Endothelial cell of umbilical vein (primary cell): ENCODE data around the gene TTN. TPM values are rescaled to one million over a fixed set of nuclear protein-coding genes. Genes with fewer than 3 reads are reported as not detected.

Experiments used
- BruUV-seq: library from RNA; stranded (reverse); fragments of 400-500 nt; replicated peaks from 2 replicates; lab custom pipeline; 2021; lab: Mats Ljungman, UMichigan
- CTCF ChIA-PET: fragments of 300-600, 350-600 bp; sonication (Branson Sonifier 250); formaldehyde crosslinking; loops from one replicate; lab custom pipeline; 2021; ENCODE audit warnings: antibody characterized with exemption, inconsistent platforms; lab: Charles Lee
- POLR2A ChIA-PET: fragments of 300-600, 350-600 bp; sonication (Branson Sonifier 250); formaldehyde crosslinking; loops from one replicate; lab custom pipeline; 2021; ENCODE audit warnings: antibody characterized with exemption, inconsistent platforms; lab: Charles Lee
- DNase-seq: peaks from one replicate; pipeline ENCODE4 v3.0.0-alpha.2; 2011; ENCODE audit warnings: low read depth, low spot score
- FAIRE-seq: peaks from 2 replicates; lab custom pipeline; 2011; peaks lifted over from hg19 to GRCh38; lab: Jason Lieb, UNC
- H2AFZ ChIP-seq: 2 replicates; pipeline ENCODE4 v1.6.0; 2012; ENCODE audit warnings: low read depth, low read length, control low read depth, inconsistent platforms
- H3K27ac ChIP-seq: 2 replicates; pipeline ENCODE4 v1.5.1; 2011; ENCODE audit warnings: low read depth, mild to moderate bottlenecking, control low read depth, low read length, moderate library complexity; ENCODE audit not compliant: insufficient read depth
- H3K27me3 ChIP-seq, 2 experiments: 2 replicates each; pipeline versions ENCODE4 v1.6.0 to v1.6.1; 2011; ENCODE audit warnings: low read length in 2 of 2, mixed read lengths in 1 of 2; ENCODE audit not compliant: control insufficient read depth in 2 of 2, insufficient read depth in 2 of 2
- H3K36me3 ChIP-seq, 2 experiments: 2 replicates in 1 of 2; 3 replicates in 1 of 2; pipeline ENCODE4 v1.5.1; 2011; ENCODE audit warnings: low read length in 2 of 2, mild to moderate bottlenecking in 1 of 2, moderate library complexity in 1 of 2; ENCODE audit not compliant: control insufficient read depth in 2 of 2, insufficient read depth in 2 of 2; ENCODE audit errors: extremely low read depth in 1 of 2
- H3K4me1 ChIP-seq: 3 replicates; pipeline ENCODE4 v1.5.1; 2011; ENCODE audit warnings: mild to moderate bottlenecking, low read length; ENCODE audit not compliant: control insufficient read depth, insufficient read depth; ENCODE audit errors: extremely low read depth
- H3K4me2 ChIP-seq: 2 replicates; pipeline ENCODE4 v1.6.1; 2011; ENCODE audit warnings: low read length, control low read depth, mixed read lengths; ENCODE audit not compliant: insufficient read depth
- H3K4me3 ChIP-seq, 3 experiments: fragments of 200-600 bp in 1 of 3; sonication (generic), shearing (Covaris generic) in 1 of 3; replicated peaks in 1 of 3; 2 replicates each; pipeline ENCODE4 v1.5.1; 2011 to 2016; ENCODE audit warnings: control low read depth in 3 of 3, low read length in 3 of 3, mild to moderate bottlenecking in 2 of 3, inconsistent platforms in 1 of 3, low read depth in 1 of 3, moderate library complexity in 1 of 3; ENCODE audit not compliant: insufficient read depth in 1 of 3
- H3K79me2 ChIP-seq: 2 replicates; pipeline ENCODE4 v1.6.0; 2012; ENCODE audit warnings: low read length, inconsistent platforms; ENCODE audit not compliant: control insufficient read depth, insufficient read depth
- H3K9ac ChIP-seq: replicated peaks from 2 replicates; pipeline ENCODE3; 2011; ENCODE audit warnings: low read length, control low read depth; ENCODE audit not compliant: insufficient read depth; ENCODE audit errors: extremely low read depth
- H3K9me1 ChIP-seq: replicated peaks from 3 replicates; pipeline ENCODE4 v1.6.0; 2011; ENCODE audit warnings: mild to moderate bottlenecking, low read length; ENCODE audit not compliant: control insufficient read depth, insufficient read depth; ENCODE audit errors: extremely low read depth
- H3K9me3 ChIP-seq: replicated peaks from 2 replicates; pipeline ENCODE4 v1.5.1; 2012; ENCODE audit warnings: low read length, inconsistent platforms; ENCODE audit not compliant: control insufficient read depth, insufficient read depth
- H4K20me1 ChIP-seq: replicated peaks from 2 replicates; pipeline ENCODE3; 2011; ENCODE audit warnings: mild to moderate bottlenecking, low read length; ENCODE audit not compliant: control insufficient read depth, insufficient read depth; ENCODE audit errors: extremely low read depth
- EZH2 ChIP-seq: IDR thresholded peaks from 2 replicates; pipeline ENCODE4 v1.6.1; 2012; ENCODE audit warnings: borderline replicate concordance, low read depth, mild to moderate bottlenecking, moderate library complexity, low read length, inconsistent platforms; ENCODE audit not compliant: severe bottlenecking
- FOS ChIP-seq: IDR thresholded peaks from 2 replicates; pipeline ENCODE4 v1.6.1; 2011; ENCODE audit warnings: mild to moderate bottlenecking, low read length, moderate library complexity, borderline replicate concordance; ENCODE audit not compliant: insufficient read depth
- JUN ChIP-seq: IDR thresholded peaks from 2 replicates; pipeline ENCODE4 v1.6.1; 2011; ENCODE audit warnings: borderline replicate concordance, low read depth; ENCODE audit not compliant: insufficient read length, insufficient read depth
- MYC ChIP-seq: IDR thresholded peaks from one replicate; pipeline ENCODE4 v1.6.1; 2011; ENCODE audit warnings: mild to moderate bottlenecking, low read depth, low read length
- POLR2A ChIP-seq: IDR thresholded peaks from 2 replicates; pipeline ENCODE4 v1.6.1; 2012; ENCODE audit warnings: low read depth, mild to moderate bottlenecking, control low read depth, low read length
- dilution Hi-C: fragments of 300-500 bp; cut with MboI; formaldehyde crosslinking; loops from one replicate; pipeline ENCODE4 v1.15.0; 2019; ENCODE audit warnings: low sequenced_read_pairs; ENCODE audit not compliant: extremely low pct_ligation_motif_present
- intact Hi-C: fragments of 100-400 bp; cut with micrococcal nuclease; formaldehyde crosslinking; loops from one replicate; pipeline ENCODE4 v1.10.0; 2022
- polyA plus RNA-seq, 4 experiments: library from polyadenylated mRNA; depleted of rRNA in 3 of 4; stranded (reverse) in 3 of 4; unstranded in 1 of 4; fragments of >200 nt; gene quantifications; 2 replicates each; pipeline versions ENCODE4 v1.2.1 to v1.2.3, GENCODE V29; 2011 to 2012; ENCODE audit warnings: missing spikeins in 1 of 4
- total RNA-seq: library from RNA; stranded (reverse); gene quantifications from 2 replicates; pipeline ENCODE4 v1.2.3, GENCODE V29; 2021
- TF ChIP-seq, protein P1 (sequence below): IDR thresholded peaks from 2 replicates; pipeline ENCODE4 v1.6.1; 2011; ENCODE audit not compliant: insufficient read depth, insufficient read length

TTN gene
- total and polyA plus RNA-seq, 2 donors (not counting 3 experiments of a cell fraction or from before 2014, with no cell fraction given): 0.11 to 0.49 TPM

GRCh38 chr2:178496049-178496448, 311.2 kb downstream of the TTN start:
- H3K4me2 ChIP-seq: no peak overlapping the region
- no peaks in the 10 kb centered on the region for H4K20me1 ChIP-seq
- H3K4me1 ChIP-seq: no peaks in the 10 kb centered on the region
- no peaks in the 10 kb centered on the region for H3K9me3 ChIP-seq
- no peak overlapping the region for H3K27ac ChIP-seq
- no peaks in the 10 kb centered on the region for H3K27me3 ChIP-seq
- ChIA-PET POLR2A (no interaction called here), CTCF (interaction anchor here (1.3 kb wide), 1 partner anchor 10 kb away, joined by 3 read pairs; no protein-coding TSS in a partner anchor)
- no peak for TF ChIP-seq MYC
- TF ChIP-seq POLR2A: no peak
- FAIRE-seq: no peak
- intact Hi-C loops (no loop called here), dilution Hi-C loops (no loop called here)
- peaks cover 14 to 24% of the 10 kb centered on the region in 2 experiments for H3K36me3 ChIP-seq
- H3K9ac ChIP-seq: no peak overlapping the region
- BruUV-seq: no TSS peak
- no peak overlapping the region for H2AFZ ChIP-seq
- H3K4me3 ChIP-seq: no peak overlapping the region
- H3K79me2 ChIP-seq: no peaks in the 10 kb centered on the region
- DNase-seq: no peak
- H3K9me1 ChIP-seq: no peaks in the 10 kb centered on the region

GRCh38 chr2:178491612-178492011, 315.6 kb downstream of the TTN start:
- POLR2A ChIA-PET: no interaction called here
- dilution Hi-C loops: no loop called here
- H2AFZ ChIP-seq: no peak overlapping the region
- peaks cover 9 to 18% of the 10 kb centered on the region in 2 experiments for H3K36me3 ChIP-seq
- DNase-seq (no peak), FAIRE-seq (no peak)
- H3K27ac ChIP-seq: no peak overlapping the region
- H3K27me3 ChIP-seq: no peaks in the 10 kb centered on the region
- no peak overlapping the region for H3K4me2 ChIP-seq
- H3K9me1 ChIP-seq: no peaks in the 10 kb centered on the region
- CTCF ChIA-PET: interaction anchor here (1.2 to 1.5 kb wide), 2 partner anchors 26 to 360 kb away, joined by 3 to 4 read pairs; no protein-coding TSS in a partner anchor
- H3K9ac ChIP-seq: no peak overlapping the region
- no peaks in the 10 kb centered on the region for H3K4me1 ChIP-seq
- TF ChIP-seq, protein P1, sequence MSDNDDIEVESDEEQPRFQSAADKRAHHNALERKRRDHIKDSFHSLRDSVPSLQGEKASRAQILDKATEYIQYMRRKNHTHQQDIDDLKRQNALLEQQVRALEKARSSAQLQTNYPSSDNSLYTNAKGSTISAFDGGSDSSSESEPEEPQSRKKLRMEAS: no peak
- TF ChIP-seq JUN (no peak), FOS (no peak), EZH2 (no peak)
- H4K20me1 ChIP-seq: no peaks in the 10 kb centered on the region
- intact Hi-C loops: no loop called here
- H3K79me2 ChIP-seq: peaks cover 14% of the 10 kb centered on the region
- H3K9me3 ChIP-seq: no peaks in the 10 kb centered on the region
- no peak overlapping the region for H3K4me3 ChIP-seq
- BruUV-seq: no TSS peak
